CD4-positive, alpha-beta T cell (primary cell): ENCODE results near the gene NDUFA12. TPM values are rescaled to one million over a fixed set of nuclear protein-coding genes. Genes with fewer than 3 reads are reported as not detected.

Experiments used
- ATAC-seq: fragments of 200-7000 bp; cut with Tn5 transposase; one replicate; pipeline ENCODE4 v1.10.0; 2022; ENCODE audit warnings: mild to moderate bottlenecking; ENCODE audit not compliant: poor library complexity
- CTCF ChIA-PET: fragments of 350-600 bp; sonication (Branson Sonifier 250); formaldehyde crosslinking; loops from one replicate; lab custom pipeline; 2021; ENCODE audit warnings: antibody characterized with exemption, inconsistent platforms; lab: Charles Lee
- POLR2A ChIA-PET: fragments of 350-600 bp; sonication (Branson Sonifier 250); formaldehyde crosslinking; loops from one replicate; lab custom pipeline; 2021; ENCODE audit warnings: antibody characterized with exemption, inconsistent platforms; lab: Charles Lee
- DNase-seq, 14 experiments: peaks; one replicate each; pipeline ENCODE4 v3.0.0-alpha.2; 2013 to 2020; ENCODE audit warnings: mixed read lengths in 2 of 14
- H3K27ac ChIP-seq, 2 donors: one replicate each; pipeline versions ENCODE4 v1.5.1 to v1.7.0; 2013; ENCODE audit warnings: low read length in 2 of 2, low read depth in 1 of 2, mild to moderate bottlenecking in 1 of 2
- H3K27me3 ChIP-seq, 2 experiments: 1 replicate in 1 of 2; 2 replicates in 1 of 2; pipeline versions ENCODE4 v1.6.1 to v1.7.0; 2013; ENCODE audit warnings: low read length in 2 of 2, control low read depth in 1 of 2, mild to moderate bottlenecking in 1 of 2, moderate library complexity in 1 of 2; ENCODE audit not compliant: insufficient read depth in 2 of 2, control insufficient read depth in 1 of 2
- H3K36me3 ChIP-seq: one replicate; pipeline ENCODE4 v1.6.1; 2013; ENCODE audit warnings: low read length, control low read depth; ENCODE audit not compliant: insufficient read depth
- H3K4me1 ChIP-seq: one replicate; pipeline ENCODE4 v1.6.1; 2013; ENCODE audit warnings: low read length, control low read depth; ENCODE audit not compliant: insufficient read depth
- H3K4me3 ChIP-seq: one replicate; pipeline ENCODE4 v1.5.1; 2013; ENCODE audit warnings: mild to moderate bottlenecking, low read length, moderate library complexity
- H3K9me3 ChIP-seq, 2 experiments: 1 replicate in 1 of 2; 2 replicates in 1 of 2; pipeline versions ENCODE4 v1.6.1 to v1.7.0; 2013; ENCODE audit warnings: low read length in 2 of 2, mild to moderate bottlenecking in 2 of 2, control low read depth in 1 of 2, moderate library complexity in 1 of 2; ENCODE audit not compliant: control insufficient read depth in 1 of 2, insufficient read depth in 1 of 2
- H3K27ac Mint-ChIP-seq: one replicate; pipeline ENCODE4 v1.8.0; 2020; ENCODE audit warnings: mixed read lengths
- H3K27me3 Mint-ChIP-seq: one replicate; pipeline ENCODE4 v1.8.0; 2021; ENCODE audit warnings: mixed read lengths
- H3K36me3 Mint-ChIP-seq: one replicate; pipeline ENCODE4 v1.8.0; 2021; ENCODE audit warnings: low read depth, mixed read lengths
- H3K4me1 Mint-ChIP-seq: one replicate; pipeline ENCODE4 v1.8.0; 2021; ENCODE audit warnings: low read depth, mixed read lengths
- H3K4me3 Mint-ChIP-seq: one replicate; pipeline ENCODE4 v1.8.0; 2020; ENCODE audit warnings: mild to moderate bottlenecking, mixed read lengths
- H3K9me3 Mint-ChIP-seq: one replicate; pipeline ENCODE4 v1.8.0; 2020; ENCODE audit warnings: mixed read lengths
- CTCF ChIP-seq: fragments of 200-600 bp; IDR thresholded peaks from one replicate; pipeline ENCODE4 v1.8.0; 2022; ENCODE audit warnings: antibody characterized with exemption, mild to moderate bottlenecking
- intact Hi-C, 2 experiments: fragments of 100-400 bp; cut with DNase I in 1 of 2; cut with micrococcal nuclease in 1 of 2; formaldehyde crosslinking; loops; one replicate each; pipeline versions ENCODE4 v1.15.1 to v1.9.0; 2023 to 2025; cut with DNase I, micrococcal nuclease
- total RNA-seq, 174 experiments: library from RNA in 2 of 174; stranded (reverse) in 2 of 174; gene quantifications; one replicate each; pipeline ENCODE4 v1.2.3 and lab custom pipeline; 2021 to 2026

NDUFA12 gene
- total RNA-seq, 2 experiments from 2014 or later: 43.3 to 43.7 TPM

- CTCF ChIA-PET: no interaction called here
- POLR2A ChIA-PET: no interaction called here
- Histone ChIP-seq H3K9me3 (no peaks in the 10 kb centered on the region), H3K4me1 (no peaks in the 10 kb centered on the region), H3K27me3 (no peaks in the 10 kb centered on the region), H3K27ac (no peak overlapping the region), H3K4me3 (no peak overlapping the region), H3K36me3 (peaks cover 24% of the 10 kb centered on the region)
- ATAC-seq (no peak), DNase-seq (no peak)
- no peaks in the 10 kb centered on the region for H3K27me3 Mint-ChIP-seq
- no peak overlapping the region for H3K4me3 Mint-ChIP-seq
- no peaks in the 10 kb centered on the region for H3K9me3 Mint-ChIP-seq
- peak overlapping the region; percentile 10 for H3K27ac Mint-ChIP-seq
- peaks cover 69% of the 10 kb centered on the region for H3K36me3 Mint-ChIP-seq
- peaks cover 20% of the 10 kb centered on the region for H3K4me1 Mint-ChIP-seq
- intact Hi-C loops: no loop called here
- TF ChIP-seq CTCF: no peak
Measured at GRCh38 chr12:95034750-95035149, 31.3 kb upstream of the NDUFA12 start.

GRCh38 chr12:95022477-95022876, 19.0 kb upstream of the NDUFA12 start:
- intact Hi-C loops: no loop called here
- Histone ChIP-seq H3K27ac (no peak overlapping the region), H3K9me3 (no peaks in the 10 kb centered on the region), H3K4me3 (no peak overlapping the region), H3K27me3 (no peaks in the 10 kb centered on the region), H3K4me1 (no peaks in the 10 kb centered on the region), H3K36me3 (peaks cover 17% of the 10 kb centered on the region)
- Mint-ChIP-seq H3K4me1 (no peaks in the 10 kb centered on the region), H3K27ac (no peak overlapping the region), H3K9me3 (no peaks in the 10 kb centered on the region), H3K36me3 (peaks cover 45% of the 10 kb centered on the region), H3K4me3 (no peak overlapping the region), H3K27me3 (no peaks in the 10 kb centered on the region)
- no peak for TF ChIP-seq CTCF
- DNase-seq: peak in 1 of 14 experiments; percentile 20
- no peak for ATAC-seq
- POLR2A ChIA-PET: no interaction called here
- CTCF ChIA-PET: no interaction called here

GRCh38 chr12:95017482-95017881, 14.0 kb upstream of the NDUFA12 start:
- intact Hi-C loops: no loop called here
- Mint-ChIP-seq H3K27ac (no peak overlapping the region), H3K36me3 (peaks cover 19% of the 10 kb centered on the region), H3K4me1 (no peaks in the 10 kb centered on the region), H3K9me3 (peaks cover 4% of the 10 kb centered on the region), H3K27me3 (no peaks in the 10 kb centered on the region), H3K4me3 (no peak overlapping the region)
- ChIA-PET CTCF (no interaction called here), POLR2A (no interaction called here)
- H3K27me3 ChIP-seq: no peaks in the 10 kb centered on the region
- no peak for TF ChIP-seq CTCF
- DNase-seq: no peak
- H3K36me3 ChIP-seq: peaks cover 8% of the 10 kb centered on the region
- no peak overlapping the region for H3K27ac ChIP-seq
- no peak for ATAC-seq
- H3K9me3 ChIP-seq: no peaks in the 10 kb centered on the region
- no peak overlapping the region for H3K4me3 ChIP-seq
- H3K4me1 ChIP-seq: no peaks in the 10 kb centered on the region
